ENCODE measurements around the gene JAZF1.

GRCh38 chr7:28180364-28181147 is at the start of gene JAZF1:
- no peak for TF ChIP-seq EZH2 (IDR thresholded peaks at IDR 0.05; ENCODE audit: borderline replicate concordance, insufficient read depth, low read depth, low read length, poor library complexity, severe bottlenecking)
- no peak for TF ChIP-seq CTCF (IDR thresholded peaks at IDR 0.05)

All from B cell (primary cell).